HG03064 (cell line): Measurements from ENCODE around the gene SPATS1.

Experiments
- ATAC-seq: cut with Tn5 transposase; IDR thresholded peaks from one replicate; pipeline ENCODE4 v1.9.1; 2021; ENCODE audit warnings: low read depth; ENCODE audit not compliant: unreplicated experiment

Gene SPATS1

GRCh38 chr6:44386364-44386928, 44.0 kb downstream of the SPATS1 start:
- ATAC-seq = no peak

DNA sequence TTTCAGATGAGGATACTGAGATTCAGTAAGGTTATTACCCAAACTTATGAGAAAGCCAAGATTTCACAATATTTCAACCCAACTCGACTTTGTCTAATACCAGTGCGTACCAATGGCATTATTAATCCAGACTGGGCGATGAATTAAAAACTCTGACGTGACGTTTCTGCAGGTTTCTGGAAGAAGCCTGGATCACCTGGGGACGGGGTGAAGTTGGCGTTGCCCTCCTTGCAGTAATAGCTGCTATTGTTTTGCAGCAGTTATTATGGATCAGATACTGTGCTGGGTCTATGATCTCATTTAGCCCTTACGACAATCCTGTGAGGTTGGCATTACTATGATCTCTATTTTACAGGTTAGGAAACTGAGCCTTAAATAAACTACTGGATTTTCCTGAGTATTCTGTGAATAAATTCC, 44.5 kb downstream of the SPATS1 start:
- ATAC-seq = peak; percentile 14

- peak; percentile 88 for ATAC-seq
These were observed 45.1 kb downstream of the SPATS1 start, which contains the start of gene CDC5L for GRCh38 chr6:44387346-44388134. CDC5L (plus strand) TSS chr6:44387706; CDS start chr6:44387824, 118 bp downstream.

DNA sequence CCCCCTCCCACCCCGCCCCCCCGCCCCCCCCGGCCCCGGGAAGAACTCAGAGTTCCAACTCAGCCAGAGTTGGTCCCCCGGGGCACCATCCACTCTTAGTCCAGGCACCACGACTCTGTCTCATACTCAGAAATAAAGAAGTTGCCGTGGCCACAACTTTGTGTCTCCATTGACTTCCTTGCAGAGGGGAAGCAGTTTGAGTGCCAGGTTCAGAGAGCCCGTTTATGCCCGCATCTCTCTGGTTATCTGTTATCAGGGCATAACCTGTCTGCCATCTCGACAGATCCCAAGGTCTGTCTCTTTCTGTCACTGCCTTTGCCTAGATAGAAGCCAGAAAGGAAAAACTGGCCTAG, 45.7 kb downstream of the SPATS1 start:
- ATAC-seq = no peak

GRCh38 chr6:44388887-44389286, 46.4 kb downstream of the SPATS1 start:
- no peak for ATAC-seq

DNA sequence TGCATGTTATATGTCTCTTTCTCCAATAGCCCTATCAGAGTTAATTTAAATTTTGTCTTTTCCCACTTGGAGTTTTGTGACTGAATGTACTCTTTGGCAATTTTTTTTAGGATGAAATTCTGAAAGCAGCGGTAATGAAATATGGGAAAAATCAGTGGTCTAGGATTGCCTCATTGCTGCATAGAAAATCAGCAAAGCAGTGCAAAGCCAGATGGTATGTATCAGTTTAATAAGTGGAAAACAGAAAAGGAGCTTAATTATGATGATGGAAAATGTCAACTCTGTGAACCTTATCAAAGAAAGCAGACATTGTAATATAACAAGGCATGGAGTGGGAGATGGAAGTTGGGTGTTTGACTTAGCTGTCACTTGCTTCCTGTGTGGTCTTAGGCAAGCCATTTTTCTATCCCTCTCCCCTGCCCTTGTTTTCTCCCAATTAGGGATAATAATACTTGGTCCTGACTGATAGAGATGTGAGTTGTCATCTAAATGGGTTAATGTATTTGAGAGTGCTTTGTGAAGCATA, 47.8 kb downstream of the SPATS1 start:
- no peak for ATAC-seq
